Stimulated activated CD4-positive, alpha-beta T cell treated with anti-CD3 and anti-CD28 coated beads, Interleukin-1b, Interleukin-23, amount 100 ng/mL, for 1 hour (primary cell): ENCODE results near the gene CAMK2B.

Source experiments
- DNase-seq, 2 donors: peaks; one replicate each; pipeline ENCODE4 v3.0.0-alpha.2; 2020; ENCODE audit warnings: low read depth in 2 of 2

The CAMK2B gene

DNA sequence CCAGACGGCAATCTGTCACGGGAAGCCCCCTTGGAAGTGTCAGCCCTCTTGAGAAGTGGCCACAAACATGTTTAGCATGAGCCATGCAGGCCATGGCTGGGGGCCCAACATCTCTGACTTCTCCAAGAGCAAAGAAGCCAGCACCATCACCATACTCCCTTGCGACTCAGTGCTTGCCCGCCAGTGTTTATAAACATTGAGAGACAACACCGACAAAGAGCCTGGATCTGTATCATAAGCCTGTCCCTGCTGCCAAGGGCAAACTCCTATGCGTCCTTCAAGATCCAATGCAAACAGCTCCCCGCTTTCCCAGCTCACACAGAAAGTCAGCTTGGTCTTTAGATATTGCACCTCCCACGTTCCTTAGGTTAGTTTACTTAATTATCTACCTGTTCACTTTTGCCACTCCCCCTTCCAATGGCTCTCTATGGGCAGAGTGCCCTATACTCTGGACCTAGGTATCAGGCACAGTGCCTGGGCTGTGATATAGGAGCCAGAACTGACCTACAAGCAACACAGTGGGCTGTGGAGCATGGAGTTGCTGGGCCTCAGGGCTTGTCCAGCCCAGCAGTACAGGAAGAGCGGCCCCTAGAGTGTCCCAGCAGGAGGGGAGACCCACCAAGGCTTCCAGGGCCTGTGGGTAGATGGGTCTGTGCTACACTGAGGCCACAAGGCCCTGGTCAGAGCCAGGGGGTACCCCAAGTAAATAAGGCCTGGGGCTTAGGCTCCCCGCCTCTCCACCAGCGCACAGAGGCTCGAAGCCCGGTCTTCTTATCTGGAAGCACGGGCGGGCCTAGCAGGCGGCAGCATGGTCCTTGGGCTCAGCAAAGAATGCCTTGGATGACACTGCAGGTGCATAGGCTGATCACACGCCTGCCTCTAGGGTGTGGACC is 37.7 kb downstream of the CAMK2B start:
- no peak for DNase-seq

- DNase-seq = no peak
These were observed 38.5 kb downstream of the CAMK2B start for GRCh38 chr7:44286618-44287487.

- no peak for DNase-seq
These were observed 39.2 kb downstream of the CAMK2B start for GRCh38 chr7:44286182-44286617.

DNA sequence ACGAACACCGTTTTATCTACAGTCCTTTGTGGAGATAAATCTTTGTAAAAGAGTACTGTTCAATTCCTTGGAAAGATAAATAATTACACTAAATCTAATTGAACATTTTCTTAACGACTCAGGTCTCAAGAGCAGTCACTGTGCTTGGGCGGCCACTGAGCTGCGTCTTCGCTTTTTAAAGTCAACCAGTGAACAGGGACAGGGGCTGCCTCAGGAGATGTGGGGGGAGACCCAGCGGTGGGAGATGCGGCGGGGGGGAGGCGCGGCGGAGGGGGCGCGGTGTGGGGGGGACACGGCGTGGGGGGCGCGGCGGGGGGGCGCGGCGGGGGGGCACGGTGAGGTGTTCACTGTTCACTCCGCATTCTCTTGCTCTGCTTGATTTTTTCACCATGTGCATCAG is 39.8 kb downstream of the CAMK2B start:
- no peak for DNase-seq

GRCh38 chr7:44284881-44285541 is 40.4 kb downstream of the CAMK2B start:
- no peak for DNase-seq

DNA sequence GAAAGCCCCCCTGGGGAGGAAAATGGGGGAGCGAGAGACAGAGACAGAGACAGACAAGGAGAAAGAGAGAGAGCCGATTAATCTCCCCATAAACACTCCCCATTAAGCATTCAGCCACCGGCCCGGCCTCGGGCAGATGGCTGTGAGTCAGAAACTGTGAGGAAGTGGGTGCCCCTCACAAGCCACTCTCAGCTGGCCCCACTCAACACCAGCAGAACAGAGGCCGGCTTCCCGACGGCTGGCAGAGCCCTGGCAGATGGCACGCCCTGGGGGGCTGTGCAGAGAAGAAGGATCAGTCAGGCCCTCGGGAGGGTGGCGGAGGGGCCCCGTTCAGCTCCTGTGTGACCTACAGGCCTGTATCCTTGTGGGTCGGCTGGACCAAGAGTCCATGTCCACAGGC is 41.2 kb downstream of the CAMK2B start:
- DNase-seq = no peak

GRCh38 chr7:44283381-44284211 is 41.8 kb downstream of the CAMK2B start:
- DNase-seq = no peak

GRCh38 chr7:44282601-44283171 is 42.7 kb downstream of the CAMK2B start:
- DNase-seq = no peak

DNA sequence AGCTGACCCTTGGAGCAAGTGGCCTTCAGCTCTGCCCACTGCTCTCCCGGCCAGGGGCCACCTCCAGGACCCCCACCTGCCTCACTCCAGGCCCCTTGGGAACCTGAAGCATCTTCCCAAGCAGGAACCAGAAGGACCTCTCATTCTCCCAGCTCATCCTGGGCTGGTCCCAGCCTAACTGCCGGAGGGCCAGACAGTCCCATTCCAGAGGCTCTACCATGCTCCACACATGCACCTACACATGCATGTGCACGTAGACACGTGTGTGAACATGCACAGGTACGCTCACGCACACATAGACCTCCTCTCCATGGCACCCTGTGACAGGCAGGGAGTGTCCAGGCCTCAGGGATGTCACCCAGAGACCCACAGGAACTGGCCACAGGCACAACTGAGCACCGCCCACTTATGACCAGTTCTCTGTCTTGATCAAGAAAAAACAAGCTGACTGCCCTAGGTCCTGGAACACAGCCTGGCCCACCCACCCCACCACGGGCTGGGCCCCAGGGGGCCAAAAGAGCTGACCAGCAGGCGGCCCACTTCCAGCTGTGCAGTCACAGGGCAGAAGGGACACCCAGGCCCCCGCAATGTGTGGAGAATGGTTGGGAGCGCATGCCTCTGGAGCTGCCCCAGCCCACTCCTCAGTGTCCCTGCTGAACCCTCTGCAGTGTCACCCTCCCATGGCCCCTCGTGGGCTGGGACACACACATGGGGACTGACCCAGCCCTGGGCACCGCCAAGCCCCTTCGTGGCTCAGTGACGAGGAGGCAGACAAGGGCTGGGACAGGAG is 43.4 kb downstream of the CAMK2B start:
- DNase-seq = no peak

DNA sequence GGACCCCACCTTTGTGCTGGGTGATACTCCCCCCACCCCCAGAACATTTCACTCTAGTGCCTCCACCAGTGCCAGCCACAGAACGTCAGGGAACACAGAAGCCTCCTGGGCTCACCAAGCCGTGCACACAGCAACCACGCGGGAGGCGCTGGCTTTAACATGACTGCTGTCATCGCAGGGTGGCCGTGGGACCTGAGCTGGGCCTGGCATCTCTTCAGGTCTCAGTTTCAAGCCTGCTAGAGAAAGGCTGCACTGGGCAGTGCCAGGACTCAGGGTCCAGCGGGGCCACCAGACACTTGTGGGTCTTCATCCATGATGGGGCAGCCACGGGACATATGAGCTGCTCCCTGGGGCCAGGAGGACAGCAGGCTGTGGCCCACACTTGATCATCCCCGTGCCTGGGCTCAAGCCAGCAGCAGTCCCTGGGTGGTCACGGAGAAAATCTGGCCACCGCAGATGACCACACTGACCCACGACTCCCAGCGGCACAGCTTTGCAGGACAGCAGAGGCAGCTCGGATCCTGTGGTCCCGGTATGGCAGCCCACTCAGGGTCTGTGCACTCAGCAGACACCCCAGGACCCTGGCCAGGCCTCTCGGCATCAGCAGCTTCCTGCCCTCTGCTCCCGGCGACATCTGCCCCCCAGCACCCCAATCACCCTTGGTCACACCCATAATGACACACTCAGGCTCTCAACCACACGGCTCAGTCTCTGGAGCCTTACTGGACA is 44.2 kb downstream of the CAMK2B start:
- no peak for DNase-seq

- DNase-seq = no peak
These were observed 44.8 kb downstream of the CAMK2B start for GRCh38 chr7:44280636-44280992.

DNA sequence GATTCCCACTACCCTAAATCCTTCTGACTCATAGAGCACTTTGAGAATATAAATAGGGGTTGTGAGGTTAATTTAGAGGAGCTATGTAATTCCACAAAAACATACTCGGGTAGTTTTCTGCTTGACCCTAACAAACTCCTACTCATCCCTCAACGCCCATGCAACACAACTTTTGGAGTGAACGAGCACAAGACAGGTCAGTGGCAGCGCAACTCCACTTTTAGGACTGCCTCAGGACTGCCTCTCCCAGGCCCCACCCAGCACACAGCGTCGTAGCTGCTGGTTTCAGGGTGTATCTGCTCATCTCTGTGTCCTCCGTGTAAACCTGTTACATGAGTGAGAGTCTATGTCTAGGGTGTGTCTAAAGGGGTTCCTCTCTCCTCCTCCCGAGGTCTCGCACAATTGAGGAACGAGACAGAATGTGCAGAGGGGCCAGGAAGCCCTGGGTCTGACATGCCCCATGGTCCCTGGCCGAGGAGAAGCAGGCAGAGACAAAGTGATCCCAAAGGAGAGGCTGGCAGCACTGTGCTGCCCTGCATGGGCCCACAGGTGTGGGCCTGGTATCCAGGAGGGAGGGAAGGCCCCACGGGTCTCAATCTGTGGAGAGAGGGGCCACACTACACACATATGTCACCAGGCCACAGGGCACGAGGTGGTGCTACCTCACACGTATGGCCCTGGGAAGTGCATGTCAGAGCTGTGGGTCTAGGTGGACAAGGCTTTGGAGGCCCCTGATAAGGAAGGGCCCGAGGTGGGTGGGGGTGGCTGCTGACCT is 45.5 kb downstream of the CAMK2B start:
- no peak for DNase-seq

DNA sequence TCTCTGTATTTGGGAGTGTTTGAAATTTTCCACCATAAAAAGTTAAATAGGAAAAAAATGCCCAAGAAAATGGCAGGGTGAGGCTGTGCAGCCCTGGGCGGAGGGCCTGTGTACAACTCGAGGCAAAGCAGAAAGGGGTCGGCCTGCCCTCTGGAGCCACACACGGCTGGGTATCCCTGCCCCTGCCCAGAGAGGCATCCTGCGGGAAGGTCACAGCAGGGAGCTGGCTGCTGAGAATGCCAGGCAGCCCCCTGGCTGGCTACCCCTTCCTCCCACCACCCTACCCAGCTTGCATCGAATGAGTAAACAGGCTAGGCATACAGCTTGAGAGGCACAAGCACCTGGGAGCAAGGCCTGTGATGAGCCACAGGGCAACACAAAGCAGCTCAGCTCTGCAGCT is 46.1 kb downstream of the CAMK2B start:
- no peak for DNase-seq

GRCh38 chr7:44278451-44279161 is 46.8 kb downstream of the CAMK2B start:
- DNase-seq = no peak

- DNase-seq = no peak
These were observed 47.5 kb downstream of the CAMK2B start for GRCh38 chr7:44277851-44278250.

DNA sequence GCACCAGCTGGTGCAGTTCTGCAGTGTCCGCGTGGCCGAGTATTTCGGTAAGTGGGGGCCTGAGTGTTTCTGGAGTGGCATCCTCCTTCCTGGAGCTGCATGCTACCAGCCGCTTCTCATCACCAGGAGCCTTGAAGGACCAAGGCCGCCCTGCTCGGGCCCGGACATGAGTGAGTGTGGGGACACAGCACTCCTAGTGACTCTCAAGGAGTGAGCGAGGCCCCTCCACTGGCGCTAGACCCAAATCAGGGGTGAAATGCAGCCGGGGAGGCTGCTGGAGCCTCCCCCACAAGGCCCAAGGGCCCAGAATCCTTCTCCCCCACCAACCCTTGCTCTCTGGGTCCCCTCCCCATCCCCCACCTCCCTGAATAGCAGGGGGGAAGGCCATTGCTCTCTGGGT is 48.0 kb downstream of the CAMK2B start:
- no peak for DNase-seq

GRCh38 chr7:44276571-44277221 is 48.7 kb downstream of the CAMK2B start:
- no peak for DNase-seq
